ENCODE results near the gene SLAMF9. TPM values are rescaled to one million over a fixed set of nuclear protein-coding genes. Genes with fewer than 3 reads are reported as not detected.

The SLAMF9 gene
- total RNA-seq, 1 experiment from 2014 or later, result not detected

GRCh38 chr1:159986531-159986930, 32.5 kb upstream of the SLAMF9 start:
- DNase-seq (ENCODE audit: low spot score) (no peak), ATAC-seq (no peak)
- no peaks in the 10 kb centered on the region for H3K36me3 Mint-ChIP-seq
- H3K4me1 Mint-ChIP-seq, result peaks cover 7% of the 10 kb centered on the region
- H3K4me3 Mint-ChIP-seq, result no peak overlapping the region
- H3K27ac Mint-ChIP-seq, result no peak overlapping the region
- POLR2A ChIA-PET, result no interaction called here
- H3K27me3 Mint-ChIP-seq (ENCODE audit: low read depth), result no peaks in the 10 kb centered on the region; the same call in 1 of the 2 replicates
- no peaks in the 10 kb centered on the region for H3K9me3 Mint-ChIP-seq
- TF ChIP-seq NFATC4 (CRISPR knock-in tag; IDR thresholded peaks at IDR 0.05) (no peak), TEAD1 (CRISPR knock-in tag; IDR thresholded peaks at IDR 0.05) (no peak), OVOL2 (CRISPR knock-in tag; IDR thresholded peaks at IDR 0.05; ENCODE audit: borderline replicate concordance) (no peak), ZNF232 (CRISPR knock-in tag; IDR thresholded peaks at IDR 0.05) (no peak), ZNF219 (CRISPR knock-in tag; IDR thresholded peaks at IDR 0.05; ENCODE audit: borderline replicate concordance) (no peak), NFYB (CRISPR knock-in tag; conservative IDR thresholded peaks at IDR 0.05; ENCODE audit: low read depth) (no peak), USF2 (CRISPR knock-in tag; IDR thresholded peaks at IDR 0.05) (no peak), GRHL2 (CRISPR knock-in tag; IDR thresholded peaks at IDR 0.05; ENCODE audit: insufficient replicate concordance, severe bottlenecking) (no peak), MXD4 (CRISPR knock-in tag; IDR thresholded peaks at IDR 0.05; ENCODE audit: borderline replicate concordance) (no peak), TCF7 (CRISPR knock-in tag; IDR thresholded peaks at IDR 0.05; ENCODE audit: low read depth) (no peak), ZNF317 (CRISPR knock-in tag; IDR thresholded peaks at IDR 0.05; ENCODE audit: borderline replicate concordance, low read depth) (no peak), JAZF1 (CRISPR knock-in tag; IDR thresholded peaks at IDR 0.05) (no peak), TEAD4 (CRISPR knock-in tag; IDR thresholded peaks at IDR 0.05) (no peak), GTF2I (CRISPR knock-in tag; conservative IDR thresholded peaks at IDR 0.05) (no peak), PRDM15 (CRISPR knock-in tag; IDR thresholded peaks at IDR 0.05) (no peak), EMX1 (CRISPR knock-in tag; IDR thresholded peaks at IDR 0.05) (no peak)
- TF ChIP-seq, protein P1, sequence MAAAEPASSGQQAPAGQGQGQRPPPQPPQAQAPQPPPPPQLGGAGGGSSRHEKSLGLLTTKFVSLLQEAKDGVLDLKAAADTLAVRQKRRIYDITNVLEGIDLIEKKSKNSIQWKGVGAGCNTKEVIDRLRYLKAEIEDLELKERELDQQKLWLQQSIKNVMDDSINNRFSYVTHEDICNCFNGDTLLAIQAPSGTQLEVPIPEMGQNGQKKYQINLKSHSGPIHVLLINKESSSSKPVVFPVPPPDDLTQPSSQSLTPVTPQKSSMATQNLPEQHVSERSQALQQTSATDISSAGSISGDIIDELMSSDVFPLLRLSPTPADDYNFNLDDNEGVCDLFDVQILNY (CRISPR knock-in tag; IDR thresholded peaks at IDR 0.05), result no peak
- TF ChIP-seq, protein P2, sequence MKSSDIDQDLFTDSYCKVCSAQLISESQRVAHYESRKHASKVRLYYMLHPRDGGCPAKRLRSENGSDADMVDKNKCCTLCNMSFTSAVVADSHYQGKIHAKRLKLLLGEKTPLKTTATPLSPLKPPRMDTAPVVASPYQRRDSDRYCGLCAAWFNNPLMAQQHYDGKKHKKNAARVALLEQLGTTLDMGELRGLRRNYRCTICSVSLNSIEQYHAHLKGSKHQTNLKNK (CRISPR knock-in tag; IDR thresholded peaks at IDR 0.05), result no peak
- TF ChIP-seq, protein P3, sequence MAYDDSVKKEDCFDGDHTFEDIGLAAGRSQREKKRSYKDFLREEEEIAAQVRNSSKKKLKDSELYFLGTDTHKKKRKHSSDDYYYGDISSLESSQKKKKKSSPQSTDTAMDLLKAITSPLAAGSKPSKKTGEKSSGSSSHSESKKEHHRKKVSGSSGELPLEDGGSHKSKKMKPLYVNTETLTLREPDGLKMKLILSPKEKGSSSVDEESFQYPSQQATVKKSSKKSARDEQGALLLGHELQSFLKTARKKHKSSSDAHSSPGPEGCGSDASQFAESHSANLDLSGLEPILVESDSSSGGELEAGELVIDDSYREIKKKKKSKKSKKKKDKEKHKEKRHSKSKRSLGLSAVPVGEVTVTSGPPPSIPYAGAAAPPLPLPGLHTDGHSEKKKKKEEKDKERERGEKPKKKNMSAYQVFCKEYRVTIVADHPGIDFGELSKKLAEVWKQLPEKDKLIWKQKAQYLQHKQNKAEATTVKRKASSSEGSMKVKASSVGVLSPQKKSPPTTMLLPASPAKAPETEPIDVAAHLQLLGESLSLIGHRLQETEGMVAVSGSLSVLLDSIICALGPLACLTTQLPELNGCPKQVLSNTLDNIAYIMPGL (CRISPR knock-in tag; IDR thresholded peaks at IDR 0.05), result no peak
- TF ChIP-seq, protein P4, sequence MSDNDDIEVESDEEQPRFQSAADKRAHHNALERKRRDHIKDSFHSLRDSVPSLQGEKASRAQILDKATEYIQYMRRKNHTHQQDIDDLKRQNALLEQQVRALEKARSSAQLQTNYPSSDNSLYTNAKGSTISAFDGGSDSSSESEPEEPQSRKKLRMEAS (CRISPR knock-in tag; IDR thresholded peaks at IDR 0.05), result no peak
- CTCF ChIA-PET, result interaction anchor here (0.9 to 1.3 kb wide), 2 partner anchors 21 to 92 kb away, joined by 3 to 7 read pairs; no protein-coding TSS in a partner anchor
